ENCODE data around the gene FGD6.

- TF ChIP-seq, protein P1, sequence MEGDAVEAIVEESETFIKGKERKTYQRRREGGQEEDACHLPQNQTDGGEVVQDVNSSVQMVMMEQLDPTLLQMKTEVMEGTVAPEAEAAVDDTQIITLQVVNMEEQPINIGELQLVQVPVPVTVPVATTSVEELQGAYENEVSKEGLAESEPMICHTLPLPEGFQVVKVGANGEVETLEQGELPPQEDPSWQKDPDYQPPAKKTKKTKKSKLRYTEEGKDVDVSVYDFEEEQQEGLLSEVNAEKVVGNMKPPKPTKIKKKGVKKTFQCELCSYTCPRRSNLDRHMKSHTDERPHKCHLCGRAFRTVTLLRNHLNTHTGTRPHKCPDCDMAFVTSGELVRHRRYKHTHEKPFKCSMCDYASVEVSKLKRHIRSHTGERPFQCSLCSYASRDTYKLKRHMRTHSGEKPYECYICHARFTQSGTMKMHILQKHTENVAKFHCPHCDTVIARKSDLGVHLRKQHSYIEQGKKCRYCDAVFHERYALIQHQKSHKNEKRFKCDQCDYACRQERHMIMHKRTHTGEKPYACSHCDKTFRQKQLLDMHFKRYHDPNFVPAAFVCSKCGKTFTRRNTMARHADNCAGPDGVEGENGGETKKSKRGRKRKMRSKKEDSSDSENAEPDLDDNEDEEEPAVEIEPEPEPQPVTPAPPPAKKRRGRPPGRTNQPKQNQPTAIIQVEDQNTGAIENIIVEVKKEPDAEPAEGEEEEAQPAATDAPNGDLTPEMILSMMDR (IDR thresholded peaks at IDR 0.05): no peak
- TF ChIP-seq POLR2A (IDR thresholded peaks at IDR 0.05): no peak
Observed at GRCh38 chr12:95129115-95129514, 88.2 kb downstream of the FGD6 start.

All from ovary (tissue), 3 donors.